ENCODE results near the gene ARRDC1. TPM values are rescaled to one million over a fixed set of nuclear protein-coding genes. Genes with fewer than 3 reads are reported as not detected.
A peak's percentile ranks its signal among the peaks of the same experiment; 100 is the strongest.

Gene ARRDC1
- polyA plus RNA-seq, 1 of the 3 experiments (the other 2 are of a cell fraction), result 49.7 TPM

DNA sequence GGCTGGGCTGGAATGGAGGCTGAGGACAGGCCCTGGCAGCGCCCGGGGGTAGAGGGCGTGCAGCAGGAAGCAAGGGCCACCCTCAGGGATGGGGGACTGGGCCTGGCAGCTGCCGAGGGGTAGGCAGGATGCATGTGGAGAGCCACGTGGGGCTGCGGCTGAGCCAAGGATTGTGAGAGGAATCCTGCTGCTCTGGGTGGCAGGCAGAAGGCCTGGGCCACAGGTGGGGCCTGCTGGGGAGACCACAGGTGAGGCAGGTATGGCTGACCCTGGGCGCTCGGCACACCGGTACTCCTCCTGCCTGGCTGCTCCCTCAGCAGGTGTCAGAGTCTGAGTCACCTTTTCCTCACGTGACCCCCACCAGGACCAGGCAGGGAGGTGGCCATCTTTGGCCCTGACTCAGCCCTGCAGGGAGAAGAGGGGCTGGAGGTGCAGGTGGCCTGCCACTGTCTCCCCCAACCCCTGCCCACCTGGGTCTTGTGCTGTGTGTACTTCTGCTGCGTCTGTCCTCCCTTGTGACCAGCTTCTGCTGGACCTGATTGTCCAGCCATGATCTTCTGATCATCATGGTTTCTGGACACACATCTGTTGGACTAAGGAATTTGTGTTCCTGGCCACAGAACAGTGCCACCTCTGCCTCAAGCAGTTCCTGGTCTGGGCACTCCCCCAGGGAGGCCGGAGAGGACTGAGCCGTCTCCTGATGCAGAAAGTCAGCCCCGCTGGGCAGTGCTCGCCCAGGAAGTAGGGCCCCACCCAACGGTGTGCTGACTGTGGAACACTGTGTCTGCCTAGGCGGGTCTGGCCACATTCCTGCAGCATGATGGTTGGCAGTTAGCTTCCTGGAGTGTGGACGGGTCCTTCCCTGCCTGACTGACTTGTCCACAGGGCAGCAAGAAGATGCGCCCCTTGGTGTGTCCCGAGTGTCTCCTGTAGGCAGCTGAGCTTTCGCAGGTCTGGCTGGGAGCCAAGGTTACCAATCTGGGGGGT, 6.4 kb downstream of the ARRDC1 start (continued):
- TF ChIP-seq, protein P1, sequence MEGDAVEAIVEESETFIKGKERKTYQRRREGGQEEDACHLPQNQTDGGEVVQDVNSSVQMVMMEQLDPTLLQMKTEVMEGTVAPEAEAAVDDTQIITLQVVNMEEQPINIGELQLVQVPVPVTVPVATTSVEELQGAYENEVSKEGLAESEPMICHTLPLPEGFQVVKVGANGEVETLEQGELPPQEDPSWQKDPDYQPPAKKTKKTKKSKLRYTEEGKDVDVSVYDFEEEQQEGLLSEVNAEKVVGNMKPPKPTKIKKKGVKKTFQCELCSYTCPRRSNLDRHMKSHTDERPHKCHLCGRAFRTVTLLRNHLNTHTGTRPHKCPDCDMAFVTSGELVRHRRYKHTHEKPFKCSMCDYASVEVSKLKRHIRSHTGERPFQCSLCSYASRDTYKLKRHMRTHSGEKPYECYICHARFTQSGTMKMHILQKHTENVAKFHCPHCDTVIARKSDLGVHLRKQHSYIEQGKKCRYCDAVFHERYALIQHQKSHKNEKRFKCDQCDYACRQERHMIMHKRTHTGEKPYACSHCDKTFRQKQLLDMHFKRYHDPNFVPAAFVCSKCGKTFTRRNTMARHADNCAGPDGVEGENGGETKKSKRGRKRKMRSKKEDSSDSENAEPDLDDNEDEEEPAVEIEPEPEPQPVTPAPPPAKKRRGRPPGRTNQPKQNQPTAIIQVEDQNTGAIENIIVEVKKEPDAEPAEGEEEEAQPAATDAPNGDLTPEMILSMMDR (IDR thresholded peaks at IDR 0.05), result no peak
- TF ChIP-seq TEAD4 (IDR thresholded peaks at IDR 0.05; ENCODE audit: borderline replicate concordance, insufficient read depth), result no peak
- TF ChIP-seq CHD2 (IDR thresholded peaks at IDR 0.05; ENCODE audit: low read length, partially characterized antibody), result no peak
- no peak for TF ChIP-seq TCF12 (IDR thresholded peaks at IDR 0.05)
- 0 out of 2 replicates have a peak, but pooled peaks have one; percentile 15 for TF ChIP-seq POLR2AphosphoS5 (IDR thresholded peaks at IDR 0.05; ENCODE audit: low read depth, low read length)
- TF ChIP-seq, protein P2, sequence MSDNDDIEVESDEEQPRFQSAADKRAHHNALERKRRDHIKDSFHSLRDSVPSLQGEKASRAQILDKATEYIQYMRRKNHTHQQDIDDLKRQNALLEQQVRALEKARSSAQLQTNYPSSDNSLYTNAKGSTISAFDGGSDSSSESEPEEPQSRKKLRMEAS (IDR thresholded peaks at IDR 0.05; ENCODE audit: low read depth), result peak; percentile 59; the same call in 1 of the 2 replicates
- no peak for TF ChIP-seq EP300 (IDR thresholded peaks at IDR 0.05; ENCODE audit: borderline replicate concordance in 1 of 2, low read depth in 1 of 2, low read length in 1 of 2)
- TF ChIP-seq EZH2phosphoT487 (IDR thresholded peaks at IDR 0.05; ENCODE audit: borderline replicate concordance, low read depth), result no peak
- TF ChIP-seq, protein P3, sequence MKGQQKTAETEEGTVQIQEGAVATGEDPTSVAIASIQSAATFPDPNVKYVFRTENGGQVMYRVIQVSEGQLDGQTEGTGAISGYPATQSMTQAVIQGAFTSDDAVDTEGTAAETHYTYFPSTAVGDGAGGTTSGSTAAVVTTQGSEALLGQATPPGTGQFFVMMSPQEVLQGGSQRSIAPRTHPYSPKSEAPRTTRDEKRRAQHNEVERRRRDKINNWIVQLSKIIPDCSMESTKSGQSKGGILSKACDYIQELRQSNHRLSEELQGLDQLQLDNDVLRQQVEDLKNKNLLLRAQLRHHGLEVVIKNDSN (IDR thresholded peaks at IDR 0.05; ENCODE audit: borderline replicate concordance, low read depth), result peak; percentile 82
- TF ChIP-seq GATA2 (CRISPR knock-in tag; IDR thresholded peaks at IDR 0.05), result no peak
- TF ChIP-seq, protein P4, sequence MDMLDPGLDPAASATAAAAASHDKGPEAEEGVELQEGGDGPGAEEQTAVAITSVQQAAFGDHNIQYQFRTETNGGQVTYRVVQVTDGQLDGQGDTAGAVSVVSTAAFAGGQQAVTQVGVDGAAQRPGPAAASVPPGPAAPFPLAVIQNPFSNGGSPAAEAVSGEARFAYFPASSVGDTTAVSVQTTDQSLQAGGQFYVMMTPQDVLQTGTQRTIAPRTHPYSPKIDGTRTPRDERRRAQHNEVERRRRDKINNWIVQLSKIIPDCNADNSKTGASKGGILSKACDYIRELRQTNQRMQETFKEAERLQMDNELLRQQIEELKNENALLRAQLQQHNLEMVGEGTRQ (IDR thresholded peaks at IDR 0.05; ENCODE audit: borderline replicate concordance, low read depth, low read length), result no peak
- TF ChIP-seq, protein P5, sequence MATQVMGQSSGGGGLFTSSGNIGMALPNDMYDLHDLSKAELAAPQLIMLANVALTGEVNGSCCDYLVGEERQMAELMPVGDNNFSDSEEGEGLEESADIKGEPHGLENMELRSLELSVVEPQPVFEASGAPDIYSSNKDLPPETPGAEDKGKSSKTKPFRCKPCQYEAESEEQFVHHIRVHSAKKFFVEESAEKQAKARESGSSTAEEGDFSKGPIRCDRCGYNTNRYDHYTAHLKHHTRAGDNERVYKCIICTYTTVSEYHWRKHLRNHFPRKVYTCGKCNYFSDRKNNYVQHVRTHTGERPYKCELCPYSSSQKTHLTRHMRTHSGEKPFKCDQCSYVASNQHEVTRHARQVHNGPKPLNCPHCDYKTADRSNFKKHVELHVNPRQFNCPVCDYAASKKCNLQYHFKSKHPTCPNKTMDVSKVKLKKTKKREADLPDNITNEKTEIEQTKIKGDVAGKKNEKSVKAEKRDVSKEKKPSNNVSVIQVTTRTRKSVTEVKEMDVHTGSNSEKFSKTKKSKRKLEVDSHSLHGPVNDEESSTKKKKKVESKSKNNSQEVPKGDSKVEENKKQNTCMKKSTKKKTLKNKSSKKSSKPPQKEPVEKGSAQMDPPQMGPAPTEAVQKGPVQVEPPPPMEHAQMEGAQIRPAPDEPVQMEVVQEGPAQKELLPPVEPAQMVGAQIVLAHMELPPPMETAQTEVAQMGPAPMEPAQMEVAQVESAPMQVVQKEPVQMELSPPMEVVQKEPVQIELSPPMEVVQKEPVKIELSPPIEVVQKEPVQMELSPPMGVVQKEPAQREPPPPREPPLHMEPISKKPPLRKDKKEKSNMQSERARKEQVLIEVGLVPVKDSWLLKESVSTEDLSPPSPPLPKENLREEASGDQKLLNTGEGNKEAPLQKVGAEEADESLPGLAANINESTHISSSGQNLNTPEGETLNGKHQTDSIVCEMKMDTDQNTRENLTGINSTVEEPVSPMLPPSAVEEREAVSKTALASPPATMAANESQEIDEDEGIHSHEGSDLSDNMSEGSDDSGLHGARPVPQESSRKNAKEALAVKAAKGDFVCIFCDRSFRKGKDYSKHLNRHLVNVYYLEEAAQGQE (IDR thresholded peaks at IDR 0.05; ENCODE audit: low read depth, low read length), result no peak
- TF ChIP-seq FOXJ3 (CRISPR knock-in tag; IDR thresholded peaks at IDR 0.05), result no peak
- no peak for TF ChIP-seq FOXM1 (IDR thresholded peaks at IDR 0.05; ENCODE audit: low read depth)
- TF ChIP-seq RAD21 (IDR thresholded peaks at IDR 0.05; ENCODE audit: low read length), result no peak
- no peak for TF ChIP-seq RCOR1 (IDR thresholded peaks at IDR 0.05; ENCODE audit: low read length)
- no peak for TF ChIP-seq MXI1 (IDR thresholded peaks at IDR 0.05; ENCODE audit: low read depth, low read length)
- TF ChIP-seq MEF2A (IDR thresholded peaks at IDR 0.05; ENCODE audit: borderline replicate concordance, low read depth), result no peak
- no peak for TF ChIP-seq GABPA (IDR thresholded peaks at IDR 0.05; ENCODE audit: low read depth)
- no peak for TF ChIP-seq RFX5 (IDR thresholded peaks at IDR 0.05; ENCODE audit: low read length)
